Measurements from ENCODE around the gene RPL6.
A peak's percentile ranks its signal among the peaks of the same experiment; 100 is the strongest.
"Not testable (repeated sequence)": the region's sequence is repeated elsewhere in the genome, so short reads cannot be mapped to it uniquely, and the experiment has no call there.

Gene RPL6

DNA sequence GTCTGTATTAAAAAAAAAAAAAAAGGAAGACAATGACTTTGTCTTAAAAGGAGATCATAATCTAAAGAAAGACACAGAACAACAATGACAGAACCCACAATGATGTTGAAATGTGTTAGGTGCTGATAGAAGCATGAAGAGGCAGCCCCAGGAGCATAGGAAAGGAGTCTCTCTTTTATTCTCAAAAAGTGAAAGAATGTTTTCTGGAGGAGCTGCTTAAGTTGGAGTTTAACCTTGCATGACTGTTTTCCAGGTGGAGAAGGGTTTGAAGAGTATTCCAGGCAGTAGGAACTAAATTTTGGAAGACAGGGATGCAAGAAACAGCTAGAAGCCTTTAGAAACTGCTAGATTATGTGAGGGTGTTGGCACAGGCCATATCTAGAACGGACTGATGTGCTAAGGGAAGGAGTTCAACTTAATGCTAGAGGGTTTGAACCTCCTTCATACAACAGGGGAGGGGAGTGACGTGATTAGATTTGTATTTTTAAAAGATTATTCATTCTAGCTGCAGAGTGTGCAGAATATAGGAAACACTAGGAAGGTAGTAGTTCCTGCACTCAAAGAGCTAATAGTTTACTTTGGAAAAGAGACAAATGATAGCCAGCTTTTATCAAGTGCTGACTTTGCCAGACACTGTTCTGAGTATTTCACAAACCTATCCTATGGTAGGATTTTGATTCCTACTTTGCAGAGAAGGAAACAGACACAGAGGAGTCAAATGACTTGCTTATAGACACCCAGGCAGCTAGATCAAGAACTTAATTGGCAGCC lies 4.6 kb upstream of the RPL6 start:
- Histone ChIP-seq H3K27me3 (no peaks in the 10 kb centered on the region), H3K9me3 (no peaks in the 10 kb centered on the region), H3K4me1 (no peaks in the 10 kb centered on the region), H3K4me3 (ENCODE audit: low read depth, low read length) (no peak overlapping the region), H3K36me3 (no peaks in the 10 kb centered on the region)
- TF ChIP-seq, protein P1, sequence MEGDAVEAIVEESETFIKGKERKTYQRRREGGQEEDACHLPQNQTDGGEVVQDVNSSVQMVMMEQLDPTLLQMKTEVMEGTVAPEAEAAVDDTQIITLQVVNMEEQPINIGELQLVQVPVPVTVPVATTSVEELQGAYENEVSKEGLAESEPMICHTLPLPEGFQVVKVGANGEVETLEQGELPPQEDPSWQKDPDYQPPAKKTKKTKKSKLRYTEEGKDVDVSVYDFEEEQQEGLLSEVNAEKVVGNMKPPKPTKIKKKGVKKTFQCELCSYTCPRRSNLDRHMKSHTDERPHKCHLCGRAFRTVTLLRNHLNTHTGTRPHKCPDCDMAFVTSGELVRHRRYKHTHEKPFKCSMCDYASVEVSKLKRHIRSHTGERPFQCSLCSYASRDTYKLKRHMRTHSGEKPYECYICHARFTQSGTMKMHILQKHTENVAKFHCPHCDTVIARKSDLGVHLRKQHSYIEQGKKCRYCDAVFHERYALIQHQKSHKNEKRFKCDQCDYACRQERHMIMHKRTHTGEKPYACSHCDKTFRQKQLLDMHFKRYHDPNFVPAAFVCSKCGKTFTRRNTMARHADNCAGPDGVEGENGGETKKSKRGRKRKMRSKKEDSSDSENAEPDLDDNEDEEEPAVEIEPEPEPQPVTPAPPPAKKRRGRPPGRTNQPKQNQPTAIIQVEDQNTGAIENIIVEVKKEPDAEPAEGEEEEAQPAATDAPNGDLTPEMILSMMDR (IDR thresholded peaks at IDR 0.05; ENCODE audit: low read depth, low read length): no peak
- no peak for DNase-seq

DNA sequence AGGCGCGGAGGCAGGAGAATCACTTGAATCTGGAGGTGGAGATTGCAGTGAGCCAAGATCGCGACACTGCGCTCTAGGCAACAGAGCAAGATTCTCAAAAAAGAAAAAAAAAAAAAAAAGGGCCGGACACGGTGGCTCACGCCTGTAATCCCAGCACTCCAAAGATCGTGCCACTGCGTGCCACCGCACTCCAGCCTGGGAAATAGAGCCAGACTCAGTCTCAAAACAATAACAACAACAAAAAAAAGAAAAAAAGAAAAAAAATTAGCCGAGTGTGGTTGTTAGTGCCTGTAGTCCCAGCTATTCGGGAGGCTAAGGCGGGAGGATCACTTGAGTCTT lies 470 bp upstream of the RPL6 start:
- H3K27me3 ChIP-seq: no peaks in the 10 kb centered on the region
- no peak overlapping the region for H3K4me3 ChIP-seq (ENCODE audit: low read depth, low read length)
- TF ChIP-seq, protein P1 (IDR thresholded peaks at IDR 0.05; ENCODE audit: low read depth, low read length): no peak
- no peaks in the 10 kb centered on the region for H3K9me3 ChIP-seq
- peaks cover 8% of the 10 kb centered on the region; the same call in 1 of the 2 replicates for H3K4me1 ChIP-seq
- peaks cover 42% of the 10 kb centered on the region for H3K36me3 ChIP-seq
- no peak for DNase-seq

DNA sequence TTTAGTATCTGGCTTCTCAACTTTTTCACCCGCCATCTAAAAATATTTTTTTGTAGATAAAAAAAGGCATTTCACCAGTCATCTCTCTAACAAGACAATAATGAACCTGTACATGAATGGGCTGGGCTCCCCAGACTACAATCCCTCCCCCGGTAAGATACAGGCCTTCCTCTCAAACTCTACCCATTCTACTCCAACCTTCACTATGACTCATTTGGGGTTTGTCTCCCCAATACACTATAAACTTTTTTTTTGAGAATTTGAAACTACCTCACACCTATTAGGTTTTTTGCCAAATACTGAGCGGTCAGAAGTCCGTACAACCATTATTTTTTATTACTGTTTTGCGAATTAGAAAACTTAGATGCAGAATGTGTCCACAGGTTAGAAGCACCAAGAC lies 784 bp downstream of the RPL6 start:
- H3K4me3 ChIP-seq (ENCODE audit: low read depth, low read length): peak overlapping the region; percentile 74

DNA sequence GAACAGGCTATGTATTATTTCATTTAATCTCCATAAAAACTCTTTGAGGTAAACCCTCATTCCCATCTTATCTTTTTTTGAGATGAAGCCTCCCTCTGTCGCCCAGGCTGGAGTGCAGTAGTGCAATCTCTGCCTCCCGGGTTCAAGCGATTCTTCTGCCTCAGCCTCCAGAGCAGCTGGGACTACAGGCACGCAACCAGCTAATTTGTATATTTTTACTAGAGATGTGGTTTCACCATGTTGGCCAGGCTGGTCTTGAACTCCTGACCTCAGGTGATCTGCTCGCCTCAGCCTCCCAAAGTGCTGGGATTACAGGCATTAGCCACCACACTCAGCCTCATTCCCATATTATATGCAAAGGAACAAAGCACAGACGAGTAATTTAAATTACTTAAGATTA lies 1.7 kb downstream of the RPL6 start:
- H3K9me3 ChIP-seq, H3K4me1 ChIP-seq, H3K27me3 ChIP-seq, DNase-seq: not testable (repeated sequence)
- peak overlapping the region; percentile 74 for H3K4me3 ChIP-seq (ENCODE audit: low read depth, low read length)
- peaks cover 51% of the 10 kb centered on the region for H3K36me3 ChIP-seq

More for the DNA sequence above, 784 bp downstream of the RPL6 start:
- Histone ChIP-seq H3K9me3 (no peaks in the 10 kb centered on the region), H3K27me3 (no peaks in the 10 kb centered on the region), H3K36me3 (peaks cover 51% of the 10 kb centered on the region), H3K4me1 (peaks cover 8% of the 10 kb centered on the region; the same call in 1 of the 2 replicates)
- TF ChIP-seq, protein P1 (IDR thresholded peaks at IDR 0.05; ENCODE audit: low read depth, low read length): no peak
- DNase-seq: no peak

DNA sequence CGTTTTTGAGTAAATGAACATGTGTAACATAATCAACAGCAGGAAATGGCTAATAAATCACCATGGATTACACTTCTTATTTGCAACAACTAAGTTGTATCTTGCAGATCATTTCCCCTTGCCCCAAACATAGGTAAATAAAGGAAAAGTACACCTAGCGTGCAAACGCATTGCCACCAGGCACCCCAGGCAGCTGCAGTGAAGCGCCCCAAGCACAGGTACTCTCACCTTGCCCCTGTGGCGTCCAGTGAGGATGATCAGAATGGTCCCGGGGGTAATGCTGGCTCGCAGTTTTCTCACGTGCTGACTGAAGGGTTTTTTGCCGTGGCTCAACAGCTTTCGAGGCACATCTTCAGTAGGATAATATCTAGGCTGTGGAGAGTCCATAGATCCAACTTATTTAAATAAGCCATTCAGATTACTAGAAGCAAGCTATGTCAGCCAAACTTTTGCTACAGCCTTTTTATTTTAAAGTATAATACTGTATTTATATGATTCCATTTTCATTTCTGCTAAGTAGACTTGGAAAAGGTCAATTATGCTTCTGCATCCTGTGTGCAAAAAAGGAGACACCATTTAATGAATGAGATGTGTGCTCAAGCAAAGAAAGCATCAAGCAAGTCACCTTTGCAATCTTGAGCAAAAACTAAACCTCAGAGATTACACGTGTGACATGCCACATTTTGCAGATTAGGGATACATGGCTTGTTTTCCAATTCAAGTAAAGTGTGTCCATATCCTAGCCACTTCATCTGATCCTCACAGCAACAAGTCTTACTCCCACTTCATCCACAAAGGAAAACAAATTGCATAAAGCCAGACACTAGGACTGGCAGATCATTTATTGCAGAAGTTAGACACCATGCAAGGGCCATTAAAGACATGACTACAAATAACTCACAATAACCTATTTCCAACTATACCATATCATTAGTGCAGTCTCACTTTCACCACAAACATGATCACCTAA lies 2.6 kb downstream of the RPL6 start:
- TF ChIP-seq, protein P1 (IDR thresholded peaks at IDR 0.05; ENCODE audit: low read depth, low read length): no peak
- Histone ChIP-seq H3K27me3 (no peaks in the 10 kb centered on the region), H3K4me3 (ENCODE audit: low read depth, low read length) (peak overlapping the region; percentile 74), H3K9me3 (no peaks in the 10 kb centered on the region), H3K4me1 (peaks cover 8% of the 10 kb centered on the region; the same call in 1 of the 2 replicates), H3K36me3 (peaks cover 51% of the 10 kb centered on the region)
- DNase-seq: no peak

DNA sequence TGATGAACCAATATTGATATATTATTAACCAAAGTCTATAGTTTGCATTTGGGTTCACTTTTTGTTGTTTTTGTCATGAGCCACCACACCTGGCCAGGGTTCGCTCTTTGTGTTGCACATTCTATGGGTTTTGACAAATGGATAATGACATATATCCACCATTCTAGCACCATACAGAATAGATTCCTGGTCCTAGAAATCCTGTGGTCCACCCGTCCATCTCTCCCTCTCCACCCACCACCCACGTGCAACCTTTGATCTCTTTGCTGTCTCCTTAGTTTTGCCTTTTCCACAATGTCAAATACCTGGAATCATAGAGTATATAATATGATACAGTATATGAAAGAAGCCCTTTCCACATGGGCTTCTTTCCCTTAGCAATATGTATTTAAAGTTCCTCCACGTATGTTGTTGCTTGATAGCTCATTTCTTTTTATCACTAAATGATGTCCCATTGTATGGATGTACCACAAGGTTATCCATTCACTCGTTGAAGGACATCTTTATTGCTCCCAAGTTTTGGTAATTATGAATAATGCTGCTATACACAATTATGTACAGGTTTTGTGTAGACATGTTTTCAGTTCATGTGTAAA lies 7.4 kb downstream of the RPL6 start:
- Histone ChIP-seq H3K27me3 (no peaks in the 10 kb centered on the region), H3K9me3 (no peaks in the 10 kb centered on the region), H3K36me3 (peaks cover 31% of the 10 kb centered on the region), H3K4me1 (peaks cover 4% of the 10 kb centered on the region; the same call in 1 of the 2 replicates), H3K4me3 (ENCODE audit: low read depth, low read length) (no peak overlapping the region)
- TF ChIP-seq, protein P1 (IDR thresholded peaks at IDR 0.05; ENCODE audit: low read depth, low read length): no peak
- DNase-seq: no peak
